Peyer's patch (tissue), 4 donors: ENCODE data around the gene CSPG4.

Experiments
- POLR2A ChIP-seq, 2 donors: fragments of 450-650 bp; IDR thresholded peaks; one replicate each; pipeline ENCODE4 v1.5.1; 2017; ENCODE audit warnings: antibody characterized with exemption in 2 of 2, mild to moderate bottlenecking in 2 of 2, moderate library complexity in 2 of 2
- TF ChIP-seq, protein P1 (sequence below), 6 experiments: fragments of 450-650 bp in 4 of 6; fragments of 200-600 bp in 2 of 6; sonication (generic) in 1 of 6; IDR thresholded peaks; one replicate each; pipeline ENCODE4 v1.5.1; 2017 to 2019; ENCODE audit warnings: antibody characterized with exemption in 6 of 6, mild to moderate bottlenecking in 3 of 6, moderate library complexity in 1 of 6

- TF ChIP-seq POLR2A (IDR thresholded peaks at IDR 0.05), result no peak
- TF ChIP-seq, protein P1, sequence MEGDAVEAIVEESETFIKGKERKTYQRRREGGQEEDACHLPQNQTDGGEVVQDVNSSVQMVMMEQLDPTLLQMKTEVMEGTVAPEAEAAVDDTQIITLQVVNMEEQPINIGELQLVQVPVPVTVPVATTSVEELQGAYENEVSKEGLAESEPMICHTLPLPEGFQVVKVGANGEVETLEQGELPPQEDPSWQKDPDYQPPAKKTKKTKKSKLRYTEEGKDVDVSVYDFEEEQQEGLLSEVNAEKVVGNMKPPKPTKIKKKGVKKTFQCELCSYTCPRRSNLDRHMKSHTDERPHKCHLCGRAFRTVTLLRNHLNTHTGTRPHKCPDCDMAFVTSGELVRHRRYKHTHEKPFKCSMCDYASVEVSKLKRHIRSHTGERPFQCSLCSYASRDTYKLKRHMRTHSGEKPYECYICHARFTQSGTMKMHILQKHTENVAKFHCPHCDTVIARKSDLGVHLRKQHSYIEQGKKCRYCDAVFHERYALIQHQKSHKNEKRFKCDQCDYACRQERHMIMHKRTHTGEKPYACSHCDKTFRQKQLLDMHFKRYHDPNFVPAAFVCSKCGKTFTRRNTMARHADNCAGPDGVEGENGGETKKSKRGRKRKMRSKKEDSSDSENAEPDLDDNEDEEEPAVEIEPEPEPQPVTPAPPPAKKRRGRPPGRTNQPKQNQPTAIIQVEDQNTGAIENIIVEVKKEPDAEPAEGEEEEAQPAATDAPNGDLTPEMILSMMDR (IDR thresholded peaks at IDR 0.05), result no peak
These were observed 18.9 kb upstream of the CSPG4 start for GRCh38 chr15:75731248-75732151.
